Esophagus muscularis mucosa (tissue), 3 donors: ENCODE data around the gene PIGM.
A peak's percentile ranks its signal among the peaks of the same experiment; 100 is the strongest.

ENCODE experiments used
- POLR2A ChIP-seq: fragments of 450-650 bp; IDR thresholded peaks from one replicate; pipeline ENCODE4 v1.6.1; 2017; ENCODE audit warnings: antibody characterized with exemption, moderate library complexity, mild to moderate bottlenecking, low read depth
- TF ChIP-seq, protein P1 (sequence below), 3 experiments: fragments of 200-600 bp in 2 of 3; fragments of 450-650 bp in 1 of 3; sonication (generic) in 2 of 3; IDR thresholded peaks; one replicate each; pipeline ENCODE4 v1.5.1; 2017 to 2019; ENCODE audit warnings: antibody characterized with exemption in 3 of 3, mild to moderate bottlenecking in 2 of 3, moderate library complexity in 1 of 3

DNA sequence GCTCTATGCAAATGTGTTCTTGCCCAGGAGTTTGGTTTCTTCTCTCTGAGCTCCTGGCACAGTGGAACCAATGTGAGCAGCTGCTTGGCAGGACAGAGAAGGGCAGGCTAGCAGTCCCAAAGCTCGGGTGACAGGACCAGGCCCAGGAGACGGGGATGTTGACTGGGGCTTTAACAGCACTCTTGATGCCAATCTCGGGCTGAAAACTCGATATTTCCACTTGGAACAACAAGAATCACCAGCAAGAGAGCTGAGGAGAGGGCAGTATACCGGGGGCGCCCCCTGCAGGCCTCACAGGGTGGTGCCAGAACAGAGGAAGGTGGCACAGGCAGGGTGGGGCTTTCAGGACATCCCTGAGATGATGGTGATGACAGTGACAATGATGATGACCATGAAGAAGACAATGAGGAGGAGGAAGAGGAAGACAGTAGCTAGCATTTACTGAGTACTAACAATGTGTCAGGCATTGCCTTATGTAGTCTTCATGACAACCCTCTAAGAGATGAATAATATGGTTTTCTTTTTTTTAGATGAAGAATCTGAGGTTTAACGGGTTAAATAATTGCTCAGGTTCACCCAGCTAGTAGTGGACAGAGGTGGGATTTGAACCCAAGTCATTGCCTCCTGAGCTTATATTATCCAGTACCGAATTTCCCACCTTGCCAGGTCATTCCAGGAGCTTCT is 46.9 kb upstream of the PIGM start:
- no peak for TF ChIP-seq POLR2A
- TF ChIP-seq, protein P1, sequence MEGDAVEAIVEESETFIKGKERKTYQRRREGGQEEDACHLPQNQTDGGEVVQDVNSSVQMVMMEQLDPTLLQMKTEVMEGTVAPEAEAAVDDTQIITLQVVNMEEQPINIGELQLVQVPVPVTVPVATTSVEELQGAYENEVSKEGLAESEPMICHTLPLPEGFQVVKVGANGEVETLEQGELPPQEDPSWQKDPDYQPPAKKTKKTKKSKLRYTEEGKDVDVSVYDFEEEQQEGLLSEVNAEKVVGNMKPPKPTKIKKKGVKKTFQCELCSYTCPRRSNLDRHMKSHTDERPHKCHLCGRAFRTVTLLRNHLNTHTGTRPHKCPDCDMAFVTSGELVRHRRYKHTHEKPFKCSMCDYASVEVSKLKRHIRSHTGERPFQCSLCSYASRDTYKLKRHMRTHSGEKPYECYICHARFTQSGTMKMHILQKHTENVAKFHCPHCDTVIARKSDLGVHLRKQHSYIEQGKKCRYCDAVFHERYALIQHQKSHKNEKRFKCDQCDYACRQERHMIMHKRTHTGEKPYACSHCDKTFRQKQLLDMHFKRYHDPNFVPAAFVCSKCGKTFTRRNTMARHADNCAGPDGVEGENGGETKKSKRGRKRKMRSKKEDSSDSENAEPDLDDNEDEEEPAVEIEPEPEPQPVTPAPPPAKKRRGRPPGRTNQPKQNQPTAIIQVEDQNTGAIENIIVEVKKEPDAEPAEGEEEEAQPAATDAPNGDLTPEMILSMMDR (IDR thresholded peaks at IDR 0.05) = peak; percentile 40 to 55 (median 46)
